ENCODE data around the gene DEFB121.
"Not testable (repeated sequence)": the region's sequence is repeated elsewhere in the genome, so short reads cannot be mapped to it uniquely, and the experiment has no call there.

DEFB121 gene, protein sequence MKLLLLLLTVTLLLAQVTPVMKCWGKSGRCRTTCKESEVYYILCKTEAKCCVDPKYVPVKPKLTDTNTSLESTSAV

DNA sequence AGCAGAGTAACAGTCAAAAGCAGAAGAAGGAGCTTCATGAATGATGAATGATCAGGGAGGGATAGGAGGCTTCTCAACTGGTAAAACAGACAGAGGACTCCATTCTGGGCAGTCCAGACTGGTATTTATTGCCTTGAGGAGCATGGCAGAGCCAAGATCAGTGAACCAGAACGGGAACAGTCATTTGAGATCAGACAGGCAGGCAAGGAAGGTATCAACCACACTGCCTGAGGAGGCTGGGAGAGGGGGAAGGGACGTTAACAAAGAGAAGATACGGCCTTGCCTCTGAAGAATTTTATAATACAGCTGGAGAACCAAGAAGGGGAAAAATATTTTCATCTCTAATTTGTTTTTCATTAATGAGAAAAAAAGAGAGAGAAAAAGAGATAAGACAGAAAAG, at the start of gene DEFB121:
TSS of gene DEFB121 (minus strand) at position 101 of the 400 bp plus-strand sequence. CDS start at position 38, 63 bp downstream.
- no peak within 1 kb of the TSS for H3K4me3 Mint-ChIP-seq
- H3K27me3 Mint-ChIP-seq (ENCODE audit: low read depth) = no peaks in the 10 kb centered on the region
- no peaks in the 10 kb centered on the region for H3K36me3 Mint-ChIP-seq (ENCODE audit: low read depth)
- no peaks in the 10 kb centered on the region for H3K4me1 Mint-ChIP-seq (ENCODE audit: low read depth)
- no peak for DNase-seq (ENCODE audit: low spot score)
- H3K9me3 Mint-ChIP-seq = no peaks in the 10 kb centered on the region
- H3K27ac Mint-ChIP-seq = no peak within 1 kb of the TSS

DNA sequence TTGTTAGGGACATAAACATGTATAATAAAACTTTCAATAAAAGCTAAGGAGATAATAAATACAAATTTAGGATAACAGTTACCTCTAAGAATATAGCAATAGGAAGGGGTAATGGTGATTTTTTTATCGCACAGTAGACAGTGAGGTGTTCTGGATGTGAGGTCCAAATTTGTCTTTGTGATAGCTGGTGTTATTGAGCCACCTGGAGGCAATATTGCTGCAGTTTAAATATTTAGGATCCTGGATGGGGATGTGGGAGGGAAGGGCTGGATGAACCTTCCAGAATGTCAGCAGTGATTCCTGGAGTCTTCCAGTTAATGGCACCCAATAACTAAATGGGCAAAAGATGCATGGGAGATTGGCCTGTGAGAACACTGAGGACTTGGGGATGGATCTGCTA, 48.3 kb upstream of the DEFB121 start:
- peaks cover 4% of the 10 kb centered on the region for H3K27me3 Mint-ChIP-seq (ENCODE audit: low read depth)
- H3K9me3 Mint-ChIP-seq = no peaks in the 10 kb centered on the region
- H3K4me3 Mint-ChIP-seq = no peak overlapping the region
- H3K27ac Mint-ChIP-seq = no peak overlapping the region
- H3K4me1 Mint-ChIP-seq (ENCODE audit: low read depth) = no peaks in the 10 kb centered on the region
- H3K36me3 Mint-ChIP-seq (ENCODE audit: low read depth) = no peaks in the 10 kb centered on the region
- DNase-seq (ENCODE audit: low spot score) = no peak

DNA sequence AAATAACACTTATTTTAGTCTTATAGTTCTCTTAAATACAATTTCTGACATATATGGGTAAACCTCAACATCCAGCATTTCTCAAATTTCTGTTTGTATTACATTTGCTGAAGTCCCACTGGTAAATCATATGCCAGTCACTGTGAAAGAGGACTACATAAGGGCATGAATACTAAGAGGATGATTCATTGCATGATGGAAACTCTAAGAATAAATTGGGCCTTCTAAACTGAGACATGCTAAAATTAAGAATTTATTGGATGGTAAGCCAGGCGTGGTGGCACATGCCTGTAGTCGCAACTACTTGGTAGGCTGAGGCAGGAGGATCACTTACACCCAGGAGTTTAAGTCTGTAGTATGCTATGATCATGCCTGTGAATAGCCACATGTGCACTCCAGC, 46.6 kb upstream of the DEFB121 start:
- Mint-ChIP-seq H3K27ac (no peak overlapping the region), H3K36me3 (ENCODE audit: low read depth) (no peaks in the 10 kb centered on the region), H3K4me3 (no peak overlapping the region), H3K27me3 (ENCODE audit: low read depth) (no peaks in the 10 kb centered on the region), H3K9me3 (no peaks in the 10 kb centered on the region), H3K4me1 (ENCODE audit: low read depth) (no peaks in the 10 kb centered on the region)
- DNase-seq (ENCODE audit: low spot score) = no peak

DNA sequence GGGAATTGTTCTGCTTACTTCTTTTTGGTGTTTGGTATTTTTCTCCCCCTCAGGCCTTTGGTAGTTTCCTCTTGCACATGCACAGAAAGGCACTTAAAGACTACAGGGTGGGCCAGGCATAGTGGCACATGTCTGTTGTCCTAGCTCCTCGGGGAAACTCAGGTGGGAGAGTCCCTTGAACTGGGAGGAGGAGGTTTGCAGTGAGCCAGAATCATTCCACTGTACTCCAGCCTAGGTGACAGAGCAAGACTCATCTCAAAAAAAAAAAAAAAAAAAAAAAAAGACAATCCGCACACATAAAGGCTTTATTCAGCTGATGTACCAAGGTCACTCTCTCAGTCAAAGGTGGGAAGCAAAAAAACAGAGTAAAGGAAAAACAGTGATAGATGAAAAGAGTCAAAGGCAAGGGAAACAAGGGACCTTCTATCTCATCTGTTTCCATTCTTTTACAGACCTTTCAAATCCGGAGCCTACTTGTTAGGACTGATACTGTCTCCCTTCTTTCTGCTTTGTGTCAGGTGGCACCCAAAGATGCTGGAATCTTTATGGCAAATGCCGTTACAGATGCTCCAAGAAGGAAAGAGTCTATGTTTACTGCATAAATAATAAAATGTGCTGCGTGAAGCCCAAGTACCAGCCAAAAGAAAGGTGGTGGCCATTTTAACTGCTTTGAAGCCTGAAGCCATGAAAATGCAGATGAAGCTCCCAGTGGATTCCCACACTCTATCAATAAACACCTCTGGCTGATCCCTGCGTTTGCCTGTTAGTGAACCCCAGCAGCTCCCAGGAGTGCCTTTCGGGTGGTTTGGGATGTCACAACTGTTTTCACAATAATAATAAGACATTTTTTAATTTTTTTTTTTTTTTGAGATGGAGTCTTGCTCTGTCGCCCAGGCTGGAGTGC, 43.7 kb upstream of the DEFB121 start:
- no peaks in the 10 kb centered on the region for H3K36me3 Mint-ChIP-seq (ENCODE audit: low read depth)
- no peak overlapping the region for H3K4me3 Mint-ChIP-seq
- no peaks in the 10 kb centered on the region for H3K4me1 Mint-ChIP-seq (ENCODE audit: low read depth)
- H3K27me3 Mint-ChIP-seq (ENCODE audit: low read depth) = no peaks in the 10 kb centered on the region
- DNase-seq (ENCODE audit: low spot score) = no peak
- H3K9me3 Mint-ChIP-seq = no peaks in the 10 kb centered on the region
- H3K27ac Mint-ChIP-seq = no peak overlapping the region

DNA sequence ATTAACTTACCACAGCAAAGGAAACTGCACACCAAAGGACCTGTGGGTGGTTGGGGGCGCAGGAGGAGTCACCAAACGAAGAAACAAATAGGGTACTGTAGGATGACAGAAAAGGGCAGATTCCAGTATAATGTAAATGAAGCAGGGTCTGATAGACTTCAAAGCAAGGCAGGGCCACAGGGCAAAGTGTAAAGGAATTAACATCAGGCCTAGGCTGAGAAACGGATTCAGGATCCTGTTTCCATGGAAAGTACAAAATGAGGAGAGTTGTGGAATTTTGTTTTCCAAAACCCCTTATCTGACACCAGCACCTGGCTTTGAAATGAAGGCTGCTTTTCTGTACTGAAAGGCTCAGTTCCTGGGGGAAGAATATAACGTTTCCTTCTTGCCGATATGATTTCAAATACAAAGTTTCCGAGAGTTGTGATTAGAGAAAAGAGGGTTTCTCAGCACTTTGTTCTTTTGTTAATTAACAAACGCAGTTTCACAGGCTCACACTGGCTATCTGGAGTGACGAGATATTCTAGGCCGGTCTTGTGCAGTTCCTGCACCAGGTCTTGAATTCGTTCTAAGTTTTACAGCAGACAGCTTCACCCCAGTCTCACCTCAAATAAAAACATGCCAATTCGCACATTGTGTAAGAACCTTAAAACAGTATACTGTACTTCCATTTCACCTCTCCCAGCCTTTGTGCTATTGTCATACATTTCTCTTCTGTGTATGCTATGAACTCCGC, 40.2 kb upstream of the DEFB121 start:
- no peak overlapping the region for H3K4me3 Mint-ChIP-seq
- no peaks in the 10 kb centered on the region for H3K27me3 Mint-ChIP-seq (ENCODE audit: low read depth)
- no peaks in the 10 kb centered on the region for H3K9me3 Mint-ChIP-seq
- H3K4me1 Mint-ChIP-seq (ENCODE audit: low read depth) = no peaks in the 10 kb centered on the region
- H3K27ac Mint-ChIP-seq = no peak overlapping the region
- no peak for DNase-seq (ENCODE audit: low spot score)
- no peaks in the 10 kb centered on the region for H3K36me3 Mint-ChIP-seq (ENCODE audit: low read depth)

DNA sequence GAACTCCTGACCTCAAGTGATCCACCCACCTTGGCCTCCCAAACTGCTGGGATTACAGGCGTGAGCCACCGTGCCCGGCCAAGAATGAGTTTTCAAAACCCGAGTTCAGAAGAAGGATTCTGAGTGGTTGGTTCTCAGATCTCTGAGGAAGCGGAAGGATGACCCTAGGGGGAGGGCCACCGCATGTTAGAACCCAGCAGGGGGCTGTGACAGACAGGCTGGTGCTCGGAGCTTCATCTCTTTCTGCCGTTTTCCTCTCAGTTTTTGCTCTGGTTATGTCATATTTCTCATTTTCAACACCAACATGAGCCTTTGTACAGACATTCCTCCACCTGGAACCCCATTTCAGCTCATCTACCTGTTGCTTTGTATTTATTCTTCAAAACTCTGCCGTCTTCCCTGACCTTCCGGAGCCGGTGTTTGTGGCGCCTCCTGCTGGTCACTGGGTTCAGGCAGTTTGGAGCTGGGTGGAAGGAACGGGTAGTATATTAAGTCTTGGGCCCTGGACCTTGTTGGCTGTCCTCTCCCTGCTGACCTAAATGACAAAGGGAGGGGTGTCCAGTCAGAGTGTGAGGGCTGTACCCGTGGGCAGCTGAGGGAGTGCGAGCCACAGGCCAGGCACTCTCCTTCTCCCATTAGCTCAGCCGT, 34.1 kb upstream of the DEFB121 start, which contains the start of gene DEFB123:
TSS of gene DEFB123 (plus strand) at position 621 of the 648 bp plus-strand sequence. CDS start 67 bp downstream, outside the sequence.
- Mint-ChIP-seq H3K4me3 (no peak within 1 kb of the TSS), H3K9me3 (no peaks in the 10 kb centered on the region), H3K36me3 (ENCODE audit: low read depth) (no peaks in the 10 kb centered on the region), H3K4me1 (ENCODE audit: low read depth) (no peaks in the 10 kb centered on the region), H3K27ac (no peak within 1 kb of the TSS), H3K27me3 (ENCODE audit: low read depth) (peaks cover 2% of the 10 kb centered on the region)
- no peak for DNase-seq (ENCODE audit: low spot score)

DNA sequence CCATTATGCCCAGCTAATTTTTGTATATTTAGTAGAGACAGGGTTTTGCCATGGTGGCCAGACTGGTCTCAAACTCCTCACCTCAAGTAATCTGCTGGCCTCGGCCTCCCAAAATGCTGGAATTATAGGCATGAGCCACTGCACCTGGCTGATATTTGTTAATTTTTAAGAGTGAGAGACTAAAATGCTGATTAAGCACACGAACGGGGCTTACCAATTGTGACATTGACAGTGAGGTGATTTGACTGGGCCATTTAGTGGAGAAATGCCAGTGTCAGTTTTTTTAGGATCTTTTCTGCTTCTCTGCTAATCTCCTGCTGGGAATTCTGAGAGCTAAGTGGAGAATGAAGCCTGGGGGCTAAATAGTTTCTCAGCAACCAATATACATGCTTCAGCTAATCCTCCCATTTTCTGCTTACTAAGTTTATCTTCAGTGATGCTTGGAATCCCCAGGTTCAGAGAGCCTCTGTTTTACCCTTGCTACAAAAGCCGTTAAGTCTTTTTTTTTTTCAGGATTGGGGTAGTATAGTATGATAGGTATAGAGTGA, 24.6 kb upstream of the DEFB121 start:
- Mint-ChIP-seq H3K4me3 (no peak overlapping the region), H3K36me3 (ENCODE audit: low read depth) (no peaks in the 10 kb centered on the region), H3K27ac (no peak overlapping the region), H3K4me1 (ENCODE audit: low read depth) (no peaks in the 10 kb centered on the region), H3K9me3 (no peaks in the 10 kb centered on the region), H3K27me3 (ENCODE audit: low read depth) (no peaks in the 10 kb centered on the region)
- no peak for DNase-seq (ENCODE audit: low spot score)

DNA sequence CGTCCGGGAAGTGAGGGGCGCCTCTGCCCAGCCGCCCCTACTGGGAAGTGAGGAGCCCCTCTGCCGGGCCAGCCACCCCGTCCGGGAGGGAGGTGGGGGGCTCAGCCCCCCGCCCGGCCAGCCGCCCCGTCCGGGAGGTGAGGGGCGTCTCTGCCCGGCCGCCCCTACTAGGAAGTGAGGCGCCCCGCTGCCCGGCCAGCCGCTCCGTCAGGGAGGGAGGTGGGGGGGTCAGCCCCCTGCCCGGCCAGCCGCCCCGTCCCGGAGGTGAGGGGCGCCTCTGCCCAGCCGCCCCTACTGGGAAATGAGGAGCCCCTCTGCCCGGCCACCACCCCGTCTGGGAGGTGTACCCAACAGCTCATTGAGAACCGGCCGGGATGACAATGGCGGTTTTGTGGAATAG, 21.6 kb upstream of the DEFB121 start:
- H3K4me1 Mint-ChIP-seq (ENCODE audit: low read depth); H3K27me3 Mint-ChIP-seq (ENCODE audit: low read depth); H3K9me3 Mint-ChIP-seq; DNase-seq (ENCODE audit: low spot score); H3K27ac Mint-ChIP-seq; H3K36me3 Mint-ChIP-seq (ENCODE audit: low read depth); H3K4me3 Mint-ChIP-seq: not testable (repeated sequence)

DNA sequence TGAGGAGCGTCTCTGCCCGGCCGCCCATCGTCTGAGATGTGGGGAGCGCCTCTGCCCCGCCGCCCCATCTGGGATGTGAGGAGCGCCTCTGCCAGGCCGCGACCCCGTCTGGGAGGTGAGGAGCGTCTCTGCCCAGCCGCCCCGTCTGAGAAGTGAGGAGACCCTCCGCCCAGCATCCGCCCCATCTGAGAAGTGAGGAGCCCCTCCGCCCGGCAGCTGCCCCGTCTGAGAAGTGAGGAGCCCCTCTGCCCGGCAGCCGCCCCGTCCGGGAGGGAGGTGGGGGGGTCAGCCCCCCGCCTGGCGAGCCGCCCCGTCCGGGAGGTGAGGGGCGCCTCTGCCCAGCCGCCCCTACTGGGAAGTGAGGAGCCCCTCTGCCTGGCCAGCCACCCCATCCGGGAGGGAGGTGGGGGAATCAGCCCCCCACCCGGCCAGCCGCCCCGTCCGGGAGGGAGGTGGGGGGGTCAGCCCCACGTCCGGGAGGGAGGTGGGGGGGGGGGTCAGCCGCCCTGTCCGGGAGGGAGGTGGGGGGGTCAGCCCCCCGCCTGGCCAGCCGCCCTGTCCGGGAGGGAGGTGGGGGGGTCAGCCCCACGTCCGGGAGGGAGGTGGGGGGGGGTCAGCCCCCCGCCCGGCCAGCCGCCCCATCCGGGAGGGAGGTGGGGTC, 21.0 kb upstream of the DEFB121 start:
- H3K36me3 Mint-ChIP-seq (ENCODE audit: low read depth); H3K4me1 Mint-ChIP-seq (ENCODE audit: low read depth); H3K27ac Mint-ChIP-seq; H3K27me3 Mint-ChIP-seq (ENCODE audit: low read depth); H3K9me3 Mint-ChIP-seq; DNase-seq (ENCODE audit: low spot score); H3K4me3 Mint-ChIP-seq: not testable (repeated sequence)

DNA sequence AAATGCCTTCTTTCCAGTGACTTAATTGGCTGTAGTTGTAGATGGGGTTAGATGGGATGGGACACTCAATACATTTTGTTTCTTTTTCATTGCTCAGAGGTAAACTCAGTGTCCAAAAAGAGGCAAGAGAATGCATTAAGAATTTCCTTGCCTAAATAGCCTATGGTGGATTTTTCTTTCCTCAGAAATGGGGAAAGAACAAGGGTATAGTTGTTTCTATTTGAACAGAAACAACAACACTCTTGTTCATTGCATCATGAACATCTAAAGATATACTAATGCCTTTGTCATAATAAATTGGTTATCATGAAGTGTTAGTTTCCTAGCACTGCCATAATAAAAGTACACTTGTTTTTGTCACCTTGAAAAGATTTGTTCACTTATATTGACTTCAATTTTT, 19.8 kb upstream of the DEFB121 start:
- DNase-seq (ENCODE audit: low spot score) = no peak
- Mint-ChIP-seq H3K4me1 (ENCODE audit: low read depth) (no peaks in the 10 kb centered on the region), H3K4me3 (no peak overlapping the region), H3K36me3 (ENCODE audit: low read depth) (no peaks in the 10 kb centered on the region), H3K27me3 (ENCODE audit: low read depth) (no peaks in the 10 kb centered on the region), H3K9me3 (no peaks in the 10 kb centered on the region), H3K27ac (no peak overlapping the region)

DNA sequence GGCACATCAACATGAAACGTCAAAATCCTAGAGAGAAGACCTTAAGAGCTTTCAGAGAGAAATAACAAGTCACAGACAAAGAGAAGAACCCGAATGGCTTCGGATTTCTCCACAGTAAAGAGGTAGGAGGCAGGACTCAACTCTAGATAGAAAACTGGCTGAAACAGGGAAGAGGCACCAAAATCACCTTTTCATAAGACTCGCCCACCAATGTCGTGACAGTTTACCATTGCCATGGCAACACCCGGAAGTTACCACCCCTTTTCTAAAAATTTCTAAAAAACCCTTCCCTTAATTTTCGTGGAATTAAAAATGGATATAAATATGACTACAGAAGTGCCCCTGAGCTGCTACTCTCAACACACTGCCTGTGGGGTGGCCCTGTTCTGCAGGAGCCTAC, 12.3 kb upstream of the DEFB121 start:
- H3K36me3 Mint-ChIP-seq (ENCODE audit: low read depth) = no peaks in the 10 kb centered on the region
- H3K27me3 Mint-ChIP-seq (ENCODE audit: low read depth) = no peaks in the 10 kb centered on the region
- H3K4me1 Mint-ChIP-seq (ENCODE audit: low read depth) = no peaks in the 10 kb centered on the region
- H3K9me3 Mint-ChIP-seq = no peaks in the 10 kb centered on the region
- H3K4me3 Mint-ChIP-seq = no peak overlapping the region
- no peak for DNase-seq (ENCODE audit: low spot score)
- H3K27ac Mint-ChIP-seq = no peak overlapping the region

DNA sequence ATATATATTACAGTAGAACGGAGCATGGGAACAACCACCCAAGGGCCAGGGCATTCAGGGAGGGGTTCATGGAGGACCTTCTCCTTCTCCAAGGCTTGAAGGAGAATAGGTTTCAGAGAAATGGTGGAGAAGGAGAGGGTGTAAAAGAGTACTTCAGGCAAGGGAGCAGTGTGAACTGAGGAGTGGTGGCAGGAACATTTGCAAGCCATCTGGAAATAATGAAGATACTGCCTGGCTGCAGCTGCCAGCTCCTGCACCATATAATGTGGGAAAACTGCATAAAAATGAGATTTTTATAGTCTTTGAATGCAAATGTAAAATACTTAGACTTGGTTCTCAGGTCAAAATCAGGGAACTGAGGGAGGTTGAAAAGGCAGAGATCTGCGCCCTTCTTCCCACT, 9.6 kb upstream of the DEFB121 start:
- Mint-ChIP-seq H3K36me3 (ENCODE audit: low read depth) (no peaks in the 10 kb centered on the region), H3K27ac (no peak overlapping the region), H3K4me3 (no peak overlapping the region), H3K9me3 (no peaks in the 10 kb centered on the region), H3K4me1 (ENCODE audit: low read depth) (no peaks in the 10 kb centered on the region), H3K27me3 (ENCODE audit: low read depth) (no peaks in the 10 kb centered on the region)
- DNase-seq (ENCODE audit: low spot score) = no peak

DNA sequence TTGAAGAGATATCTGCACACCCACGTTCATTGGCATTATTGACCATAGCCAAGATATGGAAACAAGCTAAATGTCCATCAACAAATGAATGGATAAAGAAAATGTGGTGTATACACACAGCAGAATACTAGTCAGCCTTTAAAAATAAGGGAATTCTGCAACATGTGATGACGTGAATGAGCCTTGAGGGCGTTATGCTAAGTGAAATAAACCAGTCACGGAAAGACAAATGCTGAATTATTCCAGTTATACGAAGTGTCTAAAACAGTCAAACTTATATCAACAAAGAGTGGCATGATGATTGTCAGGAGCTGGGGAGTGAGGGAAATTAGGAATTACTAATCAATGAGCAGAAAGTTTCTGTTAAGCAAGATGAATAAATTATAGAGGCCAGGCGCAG, 8.4 kb upstream of the DEFB121 start:
- Mint-ChIP-seq H3K4me3 (no peak overlapping the region), H3K27ac (no peak overlapping the region)
- no peak for DNase-seq (ENCODE audit: low spot score)

More for the DNA sequence above, 8.4 kb upstream of the DEFB121 start:
- H3K27me3 Mint-ChIP-seq (ENCODE audit: low read depth) = no peaks in the 10 kb centered on the region
- no peaks in the 10 kb centered on the region for H3K9me3 Mint-ChIP-seq
- no peaks in the 10 kb centered on the region for H3K36me3 Mint-ChIP-seq (ENCODE audit: low read depth)
- no peaks in the 10 kb centered on the region for H3K4me1 Mint-ChIP-seq (ENCODE audit: low read depth)
